Fibroblast of lung (primary cell): ENCODE results near the gene MACROH2A2.

Source experiments
- EZH2 ChIP-seq: IDR thresholded peaks from 2 replicates; pipeline ENCODE4 v1.5.1; 2012; ENCODE audit warnings: low read length, control low read depth, mild to moderate bottlenecking; ENCODE audit errors: missing control alignments
- TF ChIP-seq, protein P1 (sequence below), 2 donors: IDR thresholded peaks in 1 of 2; conservative IDR thresholded peaks in 1 of 2; 1 replicate in 1 of 2; 2 replicates in 1 of 2; pipeline ENCODE4 v1.5.1; 2011 to 2012; ENCODE audit warnings: low read length in 2 of 2, control low read depth in 1 of 2, inconsistent platforms in 1 of 2, low read depth in 1 of 2, mild to moderate bottlenecking in 1 of 2

DNA sequence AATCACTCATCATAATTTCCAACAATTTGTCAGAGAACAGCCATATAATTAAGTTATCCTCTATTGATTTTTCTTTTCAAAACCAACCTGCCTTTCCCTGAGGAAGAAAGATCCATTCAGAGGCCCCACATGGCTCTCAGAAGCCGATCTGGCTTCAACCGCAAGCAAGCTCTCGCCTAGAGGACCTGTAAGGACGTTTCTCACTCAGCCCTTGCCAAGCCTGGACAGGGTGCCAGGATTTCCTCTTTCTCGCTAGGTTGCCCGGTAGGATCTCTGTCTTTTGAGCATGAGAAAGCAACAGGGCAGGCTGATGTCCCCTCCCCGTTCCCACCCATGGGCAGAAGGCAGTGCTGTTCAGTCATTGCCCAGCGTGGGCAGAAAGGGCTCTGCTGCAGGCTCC is 67.0 kb downstream of the MACROH2A2 start:
- TF ChIP-seq, protein P1, sequence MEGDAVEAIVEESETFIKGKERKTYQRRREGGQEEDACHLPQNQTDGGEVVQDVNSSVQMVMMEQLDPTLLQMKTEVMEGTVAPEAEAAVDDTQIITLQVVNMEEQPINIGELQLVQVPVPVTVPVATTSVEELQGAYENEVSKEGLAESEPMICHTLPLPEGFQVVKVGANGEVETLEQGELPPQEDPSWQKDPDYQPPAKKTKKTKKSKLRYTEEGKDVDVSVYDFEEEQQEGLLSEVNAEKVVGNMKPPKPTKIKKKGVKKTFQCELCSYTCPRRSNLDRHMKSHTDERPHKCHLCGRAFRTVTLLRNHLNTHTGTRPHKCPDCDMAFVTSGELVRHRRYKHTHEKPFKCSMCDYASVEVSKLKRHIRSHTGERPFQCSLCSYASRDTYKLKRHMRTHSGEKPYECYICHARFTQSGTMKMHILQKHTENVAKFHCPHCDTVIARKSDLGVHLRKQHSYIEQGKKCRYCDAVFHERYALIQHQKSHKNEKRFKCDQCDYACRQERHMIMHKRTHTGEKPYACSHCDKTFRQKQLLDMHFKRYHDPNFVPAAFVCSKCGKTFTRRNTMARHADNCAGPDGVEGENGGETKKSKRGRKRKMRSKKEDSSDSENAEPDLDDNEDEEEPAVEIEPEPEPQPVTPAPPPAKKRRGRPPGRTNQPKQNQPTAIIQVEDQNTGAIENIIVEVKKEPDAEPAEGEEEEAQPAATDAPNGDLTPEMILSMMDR (conservative IDR thresholded peaks at IDR 0.05 in 1 of 2, IDR thresholded peaks at IDR 0.05 in 1 of 2; ENCODE audit: low read depth in 1 of 2, low read length in 2 of 2), result no peak
- no peak for TF ChIP-seq EZH2
